Ovary (tissue), 9 donors: ENCODE measurements around the gene SRP68. TPM values are rescaled to one million over a fixed set of nuclear protein-coding genes. Genes with fewer than 3 reads are reported as not detected.

Experiments used
- DNase-seq, 5 donors: peaks; one replicate each; pipeline ENCODE4 v3.0.0-alpha.2; 2019 to 2020
- H3K27ac ChIP-seq, 2 donors: fragments of 200-600 bp; one replicate each; pipeline versions ENCODE4 v1.5.1 to v1.8.0; 2019 to 2022
- H3K27me3 ChIP-seq: fragments of 200-600 bp; one replicate; pipeline ENCODE4 v1.8.0; 2022
- H3K36me3 ChIP-seq: fragments of 200-600 bp; sonication (generic); one replicate; pipeline ENCODE4 v1.5.1; 2019
- H3K4me1 ChIP-seq: one replicate; pipeline ENCODE4 v1.8.1; 2013; ENCODE audit warnings: mild to moderate bottlenecking, moderate library complexity; ENCODE audit not compliant: insufficient read depth
- H3K4me3 ChIP-seq: fragments of 200-600 bp; sonication (generic); one replicate; pipeline ENCODE4 v1.5.1; 2017
- H3K9me3 ChIP-seq, 2 donors: fragments of 200-600 bp in 1 of 2; sonication (generic) in 1 of 2; one replicate each; pipeline versions ENCODE4 v1.5.1 to v1.8.1; 2013 to 2019; ENCODE audit warnings: mild to moderate bottlenecking in 1 of 2, moderate library complexity in 1 of 2
- CTCF ChIP-seq, 3 donors: fragments of 450-650 bp in 2 of 3; fragments of 200-600 bp in 1 of 3; IDR thresholded peaks; one replicate each; pipeline versions ENCODE4 v1.5.1 to v1.8.0; 2016 to 2022; ENCODE audit warnings: antibody characterized with exemption in 3 of 3, mild to moderate bottlenecking in 1 of 3
- EP300 ChIP-seq: sonication (generic); formaldehyde crosslinking; IDR thresholded peaks from one replicate; pipeline ENCODE4 v1.6.1; 2017; ENCODE audit warnings: antibody characterized with exemption
- POLR2A ChIP-seq: fragments of 450-650 bp; IDR thresholded peaks from one replicate; pipeline ENCODE4 v1.6.1; 2017; ENCODE audit warnings: antibody characterized with exemption, mild to moderate bottlenecking, moderate library complexity
- WGBS, 3 donors: extraction: QIAGEN DNeasy Blood & Tissue Kit in 1 of 3; methylation state at CpG; one replicate each; pipeline versions ENCODE4 v1.1.5 to v1.1.7; 2013 to 2017; 5-methylcytosine and 5-hydroxymethylcytosine counted together
- intact Hi-C, 4 donors: fragments of 100-400 bp; cut with DNase I; formaldehyde crosslinking; loops; one replicate each; pipeline versions ENCODE4 v1.11.0 to v1.15.1; 2022 to 2023
- polyA plus RNA-seq, 2 donors: library from polyadenylated mRNA; stranded (reverse); fragments of 200-250 nt in 1 of 2; fragments of 350-450 nt in 1 of 2; fragmentation: Illumina TruSeq in 1 of 2; extraction: RNeasy Lipid Tissue Mini Kit (QIAGEN cat#74804) in 1 of 2; gene quantifications; one replicate each; pipeline ENCODE4 v1.2.3, GENCODE V29; 2013 to 2014
- total RNA-seq, 7 donors: library from RNA; depleted of rRNA in 2 of 7; stranded (reverse); fragments of >200 nt in 2 of 7; fragmentation: NEBNext Ultra II Directional in 3 of 7; extraction: Animal tissue kit (Norgen Biotek cat#: 25700) in 3 of 7; gene quantifications; one replicate each; pipeline versions ENCODE4 v1.1.0 to v1.2.4, GENCODE V29; 2016 to 2023
- donor health status: DM: no; HTN: no; CAD: no; lungs with moderate emphysema.
- donor health status: DM: no; HTN: no; CAD: no.
- donor health status: Bipolar disorder and iron deficiency.
- donor health status: DM: yes; HTN: yes; CAD: no.
- donor health status: DM: no; HTN: no; CAD: no.
- donor health status: DM: yes; HTN: yes; CAD: no.

Gene SRP68
- total and polyA plus RNA-seq, 9 donors, result 33.0 to 101 (median 70.9) TPM

- Histone ChIP-seq H3K27me3 (no peaks in the 10 kb centered on the region), H3K4me1 (no peaks in the 10 kb centered on the region), H3K9me3 (no peaks in the 10 kb centered on the region), H3K27ac (no peak overlapping the region), H3K4me3 (no peak overlapping the region), H3K36me3 (no peaks in the 10 kb centered on the region)
- TF ChIP-seq CTCF (IDR thresholded peaks at IDR 0.05) (no peak), POLR2A (no peak), EP300 (no peak)
- WGBS, 3 donors, result 91 to 94% (median 92%) methylated on average over 9 of the region's 9 CpGs
- intact Hi-C loops, result no loop called here
- no peak for DNase-seq
Observed at GRCh38 chr17:76023900-76024237, 48.4 kb downstream of the SRP68 start.

GRCh38 chr17:76022973-76023899 lies 49.1 kb downstream of the SRP68 start:
- TF ChIP-seq EP300, result no peak
- TF ChIP-seq POLR2A, result no peak
- no peak for TF ChIP-seq CTCF (IDR thresholded peaks at IDR 0.05)
- intact Hi-C loops, result no loop called here
- 84 to 88% (median 87%) methylated on average over 25 to 28 of the region's 28 CpGs for WGBS, 3 donors

GRCh38 chr17:76022285-76022684 lies 50.0 kb downstream of the SRP68 start:
- intact Hi-C loops, result no loop called here
- H3K9me3 ChIP-seq, result no peaks in the 10 kb centered on the region
- no peaks in the 10 kb centered on the region for H3K27me3 ChIP-seq
- DNase-seq, result no peak
- WGBS, 3 donors, result 80 to 86% (median 82%) methylated on average over 16 to 24 of the region's 24 CpGs
- no peak overlapping the region for H3K4me3 ChIP-seq
- H3K4me1 ChIP-seq, result no peaks in the 10 kb centered on the region
- H3K36me3 ChIP-seq, result no peaks in the 10 kb centered on the region
- H3K27ac ChIP-seq, result no peak overlapping the region
- no peak for TF ChIP-seq EP300
- no peak for TF ChIP-seq CTCF (IDR thresholded peaks at IDR 0.05)
- no peak for TF ChIP-seq POLR2A

More at GRCh38 chr17:76022973-76023899, 49.1 kb downstream of the SRP68 start:
- no peaks in the 10 kb centered on the region for H3K36me3 ChIP-seq
- H3K4me1 ChIP-seq, result no peaks in the 10 kb centered on the region
- H3K27me3 ChIP-seq, result no peaks in the 10 kb centered on the region
- no peak overlapping the region for H3K27ac ChIP-seq
- H3K4me3 ChIP-seq, result no peak overlapping the region
- no peaks in the 10 kb centered on the region for H3K9me3 ChIP-seq
- no peak for DNase-seq

- no peaks in the 10 kb centered on the region for H3K36me3 ChIP-seq
- intact Hi-C loops, result loop anchor here in 1 of 4 donors (10.0 kb wide), 1 partner anchor 255 kb away; no protein-coding TSS in a partner anchor
- TF ChIP-seq EP300 (no peak), CTCF (IDR thresholded peaks at IDR 0.05) (no peak), POLR2A (no peak)
- no peaks in the 10 kb centered on the region for H3K4me1 ChIP-seq
- H3K9me3 ChIP-seq, result no peaks in the 10 kb centered on the region
- no peak overlapping the region for H3K27ac ChIP-seq
- H3K4me3 ChIP-seq, result no peak overlapping the region
- no peak for DNase-seq
- no peaks in the 10 kb centered on the region for H3K27me3 ChIP-seq
- WGBS, 3 donors, result 88 to 92% (median 91%) methylated on average over 6 of the region's 6 CpGs
Observed at GRCh38 chr17:76019833-76020467, 52.4 kb downstream of the SRP68 start.
